Measurements from ENCODE around the gene TRIP13.

Gene TRIP13

DNA sequence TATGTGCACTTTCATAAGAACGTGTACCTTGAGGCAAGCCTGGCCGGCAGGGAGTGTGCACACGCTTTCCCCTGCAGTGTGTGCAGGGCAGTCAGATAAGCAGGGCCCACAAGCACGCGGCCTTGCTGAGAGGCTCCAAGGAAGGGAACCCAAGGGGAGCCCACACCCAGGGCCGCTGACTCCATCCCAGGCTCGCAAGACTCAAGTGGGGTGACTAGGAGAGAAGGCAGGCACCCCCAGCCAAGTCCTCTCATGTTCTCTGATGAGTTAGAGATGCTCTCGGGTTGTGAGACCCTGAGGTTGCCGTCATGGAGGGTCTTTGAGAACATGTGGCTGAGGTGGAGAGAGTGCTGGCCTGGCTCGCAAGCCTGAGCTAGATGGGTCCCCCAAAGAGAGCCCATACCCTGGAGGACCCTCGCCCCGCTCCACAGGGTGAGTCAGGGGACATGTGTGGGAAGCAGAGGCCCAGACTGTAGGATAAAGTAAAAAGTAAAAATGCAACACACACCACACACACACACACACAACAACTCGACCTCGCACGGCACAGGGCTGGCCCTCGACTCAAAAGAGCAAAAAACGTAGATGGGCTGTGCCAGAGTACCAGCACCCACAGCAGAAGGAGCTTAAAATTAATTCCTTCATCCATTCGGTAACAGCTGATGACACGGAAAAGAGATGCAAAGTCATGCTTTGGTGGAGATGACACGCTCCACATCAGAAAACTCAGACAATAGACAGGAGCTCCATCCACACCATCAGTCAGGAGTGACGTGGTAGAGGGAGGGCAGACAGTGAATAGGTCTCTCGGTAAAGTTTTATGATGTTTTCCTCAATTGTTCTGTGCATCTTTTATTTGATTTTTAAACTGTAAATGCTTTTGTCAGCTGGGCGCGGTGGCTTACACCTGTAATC lies 61.1 kb downstream of the TRIP13 start:
- Histone ChIP-seq H3K4me1 (no peaks in the 10 kb centered on the region), H3K36me3 (ENCODE audit: control insufficient read depth, insufficient read depth, low read length) (no peaks in the 10 kb centered on the region), H2AFZ (no peak overlapping the region), H3K79me2 (no peaks in the 10 kb centered on the region), H3K4me2 (ENCODE audit: low read length) (no peak overlapping the region), H3K27ac (no peak overlapping the region), H3K4me3 (ENCODE audit: low read depth, low read length) (no peak overlapping the region), H3K27me3 (ENCODE audit: control insufficient read depth, insufficient read depth, low read length) (no peaks in the 10 kb centered on the region), H3K9ac (no peak overlapping the region), H3K9me3 (ENCODE audit: control insufficient read depth, low read length) (no peaks in the 10 kb centered on the region)
- TF ChIP-seq, protein P1, sequence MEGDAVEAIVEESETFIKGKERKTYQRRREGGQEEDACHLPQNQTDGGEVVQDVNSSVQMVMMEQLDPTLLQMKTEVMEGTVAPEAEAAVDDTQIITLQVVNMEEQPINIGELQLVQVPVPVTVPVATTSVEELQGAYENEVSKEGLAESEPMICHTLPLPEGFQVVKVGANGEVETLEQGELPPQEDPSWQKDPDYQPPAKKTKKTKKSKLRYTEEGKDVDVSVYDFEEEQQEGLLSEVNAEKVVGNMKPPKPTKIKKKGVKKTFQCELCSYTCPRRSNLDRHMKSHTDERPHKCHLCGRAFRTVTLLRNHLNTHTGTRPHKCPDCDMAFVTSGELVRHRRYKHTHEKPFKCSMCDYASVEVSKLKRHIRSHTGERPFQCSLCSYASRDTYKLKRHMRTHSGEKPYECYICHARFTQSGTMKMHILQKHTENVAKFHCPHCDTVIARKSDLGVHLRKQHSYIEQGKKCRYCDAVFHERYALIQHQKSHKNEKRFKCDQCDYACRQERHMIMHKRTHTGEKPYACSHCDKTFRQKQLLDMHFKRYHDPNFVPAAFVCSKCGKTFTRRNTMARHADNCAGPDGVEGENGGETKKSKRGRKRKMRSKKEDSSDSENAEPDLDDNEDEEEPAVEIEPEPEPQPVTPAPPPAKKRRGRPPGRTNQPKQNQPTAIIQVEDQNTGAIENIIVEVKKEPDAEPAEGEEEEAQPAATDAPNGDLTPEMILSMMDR (IDR thresholded peaks at IDR 0.05) = no peak

DNA sequence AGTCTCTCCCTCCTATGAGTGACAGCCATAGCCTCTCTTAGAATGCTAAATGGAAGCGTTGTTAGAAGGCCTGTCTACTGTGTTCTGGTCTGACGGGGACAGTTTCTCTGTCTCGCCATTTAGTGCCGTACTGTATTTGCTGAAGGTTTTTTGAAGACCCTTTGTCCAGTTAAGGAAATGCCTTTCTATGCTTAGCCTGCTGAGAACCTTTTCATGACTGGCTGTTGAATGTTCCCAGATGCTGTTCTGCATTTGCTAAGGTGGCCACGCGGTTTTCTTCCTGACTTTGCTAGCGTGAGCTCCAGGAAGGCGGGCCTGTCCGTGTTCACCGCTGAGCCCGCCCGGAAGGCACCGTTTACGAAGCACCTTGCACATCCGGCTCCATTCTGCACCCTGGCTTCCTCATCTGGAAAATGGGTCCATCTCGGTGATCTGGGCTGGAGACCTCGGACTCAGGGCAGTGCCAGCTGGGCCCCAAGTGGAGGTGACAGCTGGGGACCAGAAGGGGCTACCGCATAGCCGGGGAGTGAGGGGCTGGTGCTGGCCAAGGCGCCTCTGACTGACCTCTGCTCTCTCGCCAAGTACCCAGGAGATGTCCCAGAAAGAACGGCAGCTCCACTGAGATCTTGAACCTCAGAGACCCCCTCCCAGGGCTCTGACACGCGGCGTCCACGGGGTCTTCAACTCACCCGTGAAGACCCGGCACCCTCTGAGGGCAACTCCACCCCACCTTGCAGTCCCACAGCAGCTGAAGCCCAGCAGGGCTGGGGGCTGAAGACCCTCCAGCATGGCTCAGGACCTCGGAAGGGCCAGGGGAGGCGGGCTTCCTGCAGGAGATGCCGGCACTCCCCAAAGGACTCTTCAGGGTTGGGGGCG lies 63.4 kb downstream of the TRIP13 start:
- Histone ChIP-seq H3K4me3 (ENCODE audit: low read depth, low read length) (no peak overlapping the region), H3K4me2 (ENCODE audit: low read length) (no peak overlapping the region), H3K79me2 (no peaks in the 10 kb centered on the region), H2AFZ (no peak overlapping the region), H3K9me3 (ENCODE audit: control insufficient read depth, low read length) (no peaks in the 10 kb centered on the region), H3K36me3 (ENCODE audit: control insufficient read depth, insufficient read depth, low read length) (no peaks in the 10 kb centered on the region), H3K4me1 (no peaks in the 10 kb centered on the region), H3K9ac (no peak overlapping the region), H3K27me3 (ENCODE audit: control insufficient read depth, insufficient read depth, low read length) (no peaks in the 10 kb centered on the region), H3K27ac (no peak overlapping the region)
- TF ChIP-seq, protein P1 (IDR thresholded peaks at IDR 0.05) = no peak

DNA sequence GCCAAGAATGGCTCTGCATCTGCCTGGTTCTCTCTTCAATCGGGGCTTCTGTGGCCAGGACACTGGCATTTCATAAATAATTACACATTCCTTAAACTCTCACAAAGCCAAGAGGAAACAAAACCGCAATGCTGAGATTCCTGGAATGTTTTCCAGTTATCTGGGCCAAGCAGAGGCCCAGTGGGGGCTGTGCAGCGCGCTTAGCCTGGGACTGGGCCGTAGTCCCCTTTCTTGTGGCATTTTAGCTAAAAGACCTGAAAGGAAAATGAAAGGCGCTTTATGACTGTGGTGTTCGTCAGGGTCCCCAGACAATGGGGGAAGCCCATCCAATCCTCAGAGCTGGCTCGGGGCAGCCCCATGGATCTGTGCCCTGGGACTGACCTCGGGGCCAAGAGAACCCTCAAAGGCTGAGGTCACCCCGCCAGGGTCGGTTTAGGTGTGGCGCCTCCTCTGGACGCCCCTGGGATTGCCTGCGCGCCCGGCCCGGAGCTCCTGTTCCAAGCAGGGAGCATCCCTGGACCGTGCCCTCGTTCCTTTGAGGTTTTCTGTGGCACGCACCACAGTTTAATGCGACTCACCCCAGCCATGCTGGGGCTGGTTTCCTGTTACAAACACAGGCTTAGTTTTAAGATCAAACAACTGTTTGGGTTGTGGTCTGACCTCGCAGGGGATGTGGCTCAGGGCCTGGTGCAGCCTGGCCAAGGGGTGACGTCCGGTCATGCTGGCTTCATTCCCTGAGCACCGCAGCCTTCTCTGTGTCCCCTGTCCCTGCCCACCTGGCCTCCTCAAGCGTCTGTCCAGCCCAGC lies 64.5 kb downstream of the TRIP13 start:
- Histone ChIP-seq H3K36me3 (ENCODE audit: control insufficient read depth, insufficient read depth, low read length) (no peaks in the 10 kb centered on the region), H2AFZ (no peak overlapping the region), H3K4me3 (ENCODE audit: low read depth, low read length) (no peak overlapping the region), H3K9me3 (ENCODE audit: control insufficient read depth, low read length) (no peaks in the 10 kb centered on the region), H3K9ac (no peak overlapping the region), H3K27ac (no peak overlapping the region), H3K4me1 (no peaks in the 10 kb centered on the region), H3K27me3 (ENCODE audit: control insufficient read depth, insufficient read depth, low read length) (no peaks in the 10 kb centered on the region), H3K4me2 (ENCODE audit: low read length) (no peak overlapping the region), H3K79me2 (no peaks in the 10 kb centered on the region)
- TF ChIP-seq, protein P1 (IDR thresholded peaks at IDR 0.05) = no peak

DNA sequence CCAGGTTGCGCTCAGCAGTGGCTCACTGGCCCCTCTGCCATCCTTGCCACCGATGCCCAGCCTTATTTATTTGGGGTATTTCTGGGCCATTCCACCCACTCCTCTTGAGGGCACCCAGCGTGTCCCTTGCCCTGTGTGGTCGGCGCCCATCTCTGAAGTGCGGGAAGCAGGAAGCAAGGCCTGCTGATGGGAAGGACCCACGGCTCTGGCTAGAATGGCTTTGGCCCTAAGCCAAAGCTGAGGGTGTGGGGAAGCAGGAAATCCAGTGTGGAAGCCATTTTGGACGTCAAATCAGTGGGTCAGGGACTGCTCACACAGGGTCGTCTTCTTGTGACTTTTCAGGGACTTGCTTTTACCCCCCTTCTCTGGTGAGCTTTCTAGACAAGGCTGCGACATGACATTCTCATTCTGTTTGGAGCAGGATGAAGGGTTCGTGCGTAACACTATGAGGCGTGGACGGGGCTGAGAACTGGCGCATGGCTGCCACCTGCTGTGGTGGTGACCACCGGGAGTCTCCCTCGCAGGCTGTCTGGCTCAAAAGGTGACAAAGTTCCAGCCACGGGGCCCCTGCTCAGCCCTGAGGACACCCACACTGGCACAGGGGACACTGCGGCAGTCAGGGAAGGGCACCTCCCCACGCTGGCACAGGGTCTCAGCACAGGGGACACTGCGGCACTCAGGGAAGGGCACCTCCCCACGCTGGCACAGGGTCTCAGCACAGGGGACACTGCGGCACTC lies 65.2 kb downstream of the TRIP13 start:
- Histone ChIP-seq H3K9me3 (ENCODE audit: control insufficient read depth, low read length) (no peaks in the 10 kb centered on the region), H3K79me2 (no peaks in the 10 kb centered on the region), H3K36me3 (ENCODE audit: control insufficient read depth, insufficient read depth, low read length) (no peaks in the 10 kb centered on the region), H3K4me3 (ENCODE audit: low read depth, low read length) (no peak overlapping the region), H3K27ac (no peak overlapping the region), H3K27me3 (ENCODE audit: control insufficient read depth, insufficient read depth, low read length) (no peaks in the 10 kb centered on the region), H2AFZ (no peak overlapping the region), H3K9ac (no peak overlapping the region), H3K4me1 (no peaks in the 10 kb centered on the region), H3K4me2 (ENCODE audit: low read length) (no peak overlapping the region)
- TF ChIP-seq, protein P1 (IDR thresholded peaks at IDR 0.05) = no peak

All from parathyroid adenoma (tissue), 2 donors.